Measurements from ENCODE around the gene VSTM5. TPM values are rescaled to one million over a fixed set of nuclear protein-coding genes. Genes with fewer than 3 reads are reported as not detected.

Gene VSTM5
- total and polyA plus RNA-seq, 8 donors, result 0.31 to 6.2 (median 0.83) TPM; not detected in 2

DNA sequence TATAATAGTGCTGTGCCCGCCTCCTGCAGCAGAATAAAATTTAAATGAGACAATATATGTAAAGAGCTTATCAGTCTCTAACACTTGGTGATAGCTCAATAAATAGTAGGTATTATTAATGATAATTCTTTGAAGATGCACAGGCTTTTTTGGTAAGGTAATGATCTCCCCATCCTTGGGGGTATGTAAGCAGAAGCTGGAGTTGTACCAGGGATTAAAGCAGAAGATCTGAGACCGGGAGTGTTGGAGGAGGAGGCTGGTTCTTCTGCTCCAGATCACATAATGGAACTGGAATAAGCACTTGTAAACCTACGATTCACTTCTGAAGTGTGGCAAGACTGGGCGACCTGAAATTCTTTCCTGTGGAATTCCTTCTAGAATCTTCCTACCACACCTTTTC is 8.4 kb downstream of the VSTM5 start:
- WGBS, 5 donors, result 60 to 77% (median 72%) methylated on average over 4 of the region's 4 CpGs
- peaks cover 0 to 8% (median 0%) of the 10 kb centered on the region in 4 donors for H3K4me1 ChIP-seq
- no peaks in the 10 kb centered on the region for H3K9me3 ChIP-seq
- no peak for TF ChIP-seq EP300 (IDR thresholded peaks at IDR 0.05)
- TF ChIP-seq, protein P1, sequence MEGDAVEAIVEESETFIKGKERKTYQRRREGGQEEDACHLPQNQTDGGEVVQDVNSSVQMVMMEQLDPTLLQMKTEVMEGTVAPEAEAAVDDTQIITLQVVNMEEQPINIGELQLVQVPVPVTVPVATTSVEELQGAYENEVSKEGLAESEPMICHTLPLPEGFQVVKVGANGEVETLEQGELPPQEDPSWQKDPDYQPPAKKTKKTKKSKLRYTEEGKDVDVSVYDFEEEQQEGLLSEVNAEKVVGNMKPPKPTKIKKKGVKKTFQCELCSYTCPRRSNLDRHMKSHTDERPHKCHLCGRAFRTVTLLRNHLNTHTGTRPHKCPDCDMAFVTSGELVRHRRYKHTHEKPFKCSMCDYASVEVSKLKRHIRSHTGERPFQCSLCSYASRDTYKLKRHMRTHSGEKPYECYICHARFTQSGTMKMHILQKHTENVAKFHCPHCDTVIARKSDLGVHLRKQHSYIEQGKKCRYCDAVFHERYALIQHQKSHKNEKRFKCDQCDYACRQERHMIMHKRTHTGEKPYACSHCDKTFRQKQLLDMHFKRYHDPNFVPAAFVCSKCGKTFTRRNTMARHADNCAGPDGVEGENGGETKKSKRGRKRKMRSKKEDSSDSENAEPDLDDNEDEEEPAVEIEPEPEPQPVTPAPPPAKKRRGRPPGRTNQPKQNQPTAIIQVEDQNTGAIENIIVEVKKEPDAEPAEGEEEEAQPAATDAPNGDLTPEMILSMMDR (IDR thresholded peaks at IDR 0.05), result no peak
- no peak for TF ChIP-seq POLR2A (IDR thresholded peaks at IDR 0.05)
- no peak for TF ChIP-seq POLR2AphosphoS5 (IDR thresholded peaks at IDR 0.05)
- H3K36me3 ChIP-seq, result no peaks in the 10 kb centered on the region
- peak overlapping the region in 1 of 5 donors; percentile 64 for H3K27ac ChIP-seq
- H3K27me3 ChIP-seq, result no peaks in the 10 kb centered on the region
- no peak overlapping the region for H3K4me3 ChIP-seq
- no peak for DNase-seq
- intact Hi-C loops (cut with DNase I; ENCODE audit: low total_unique reads), result no loop called here

DNA sequence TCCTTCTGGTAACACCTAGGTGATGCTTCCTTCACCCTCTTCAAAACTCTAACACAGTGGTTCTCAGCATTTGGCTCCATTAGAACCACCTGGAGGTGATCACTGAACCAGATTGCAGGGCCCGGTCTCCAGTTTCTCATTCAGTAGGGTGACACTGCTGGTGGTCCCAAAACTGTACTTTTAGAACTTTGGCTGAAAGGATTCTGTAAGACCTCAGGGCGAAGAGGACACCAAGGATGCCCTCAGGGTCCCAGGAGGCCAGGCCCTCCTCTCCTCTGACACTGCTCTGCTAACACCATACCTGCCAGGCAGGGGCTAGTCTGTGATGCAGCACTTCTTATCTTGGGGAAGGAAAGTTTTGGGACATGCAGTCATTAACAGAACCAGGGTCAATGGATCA is 9.0 kb downstream of the VSTM5 start:
- Histone ChIP-seq H3K27ac (no peak overlapping the region), H3K27me3 (no peaks in the 10 kb centered on the region), H3K36me3 (no peaks in the 10 kb centered on the region), H3K4me1 (peaks cover 0 to 8% (median 0%) of the 10 kb centered on the region in 4 donors), H3K4me3 (no peak overlapping the region), H3K9me3 (no peaks in the 10 kb centered on the region)
- TF ChIP-seq POLR2A (IDR thresholded peaks at IDR 0.05) (no peak), EP300 (IDR thresholded peaks at IDR 0.05) (no peak), POLR2AphosphoS5 (IDR thresholded peaks at IDR 0.05) (no peak)
- TF ChIP-seq, protein P1 (IDR thresholded peaks at IDR 0.05), result no peak
- intact Hi-C loops (cut with DNase I; ENCODE audit: low total_unique reads), result no loop called here
- no peak for DNase-seq
- WGBS, 5 donors, result 86 to 100% (median 94%) methylated on average over 2 of the region's 2 CpGs

DNA sequence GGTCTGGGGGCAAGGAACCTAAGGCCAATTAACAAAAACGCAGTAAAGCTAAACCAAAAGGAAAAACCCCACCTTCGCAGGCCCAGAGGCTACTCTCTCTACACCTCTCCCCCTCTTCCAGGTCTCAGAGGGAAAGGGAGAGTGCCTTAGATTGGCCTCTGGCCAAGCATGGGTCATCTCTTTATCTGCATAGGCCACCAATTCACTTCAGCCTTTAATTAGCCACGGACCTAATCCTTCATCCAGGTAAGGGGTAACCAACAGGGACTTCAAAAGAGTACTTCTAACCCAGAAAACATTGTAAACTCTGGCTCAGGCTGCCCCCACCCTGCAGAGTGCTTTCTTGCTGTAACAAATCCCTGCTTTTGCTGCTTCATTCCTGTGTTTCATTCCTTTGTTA is 9.4 kb downstream of the VSTM5 start:
- no peaks in the 10 kb centered on the region for H3K27me3 ChIP-seq
- DNase-seq, result no peak
- peaks cover 0 to 8% (median 0%) of the 10 kb centered on the region in 4 donors for H3K4me1 ChIP-seq
- WGBS, 5 donors, result 52 to 63% (median 58%) methylated on average over 3 of the region's 3 CpGs
- no peaks in the 10 kb centered on the region for H3K9me3 ChIP-seq
- intact Hi-C loops (cut with DNase I; ENCODE audit: low total_unique reads), result no loop called here
- no peak overlapping the region for H3K4me3 ChIP-seq
- no peaks in the 10 kb centered on the region for H3K36me3 ChIP-seq
- H3K27ac ChIP-seq, result no peak overlapping the region
- TF ChIP-seq POLR2AphosphoS5 (IDR thresholded peaks at IDR 0.05) (no peak), EP300 (IDR thresholded peaks at IDR 0.05) (no peak), POLR2A (IDR thresholded peaks at IDR 0.05) (no peak)
- TF ChIP-seq, protein P1 (IDR thresholded peaks at IDR 0.05), result no peak

DNA sequence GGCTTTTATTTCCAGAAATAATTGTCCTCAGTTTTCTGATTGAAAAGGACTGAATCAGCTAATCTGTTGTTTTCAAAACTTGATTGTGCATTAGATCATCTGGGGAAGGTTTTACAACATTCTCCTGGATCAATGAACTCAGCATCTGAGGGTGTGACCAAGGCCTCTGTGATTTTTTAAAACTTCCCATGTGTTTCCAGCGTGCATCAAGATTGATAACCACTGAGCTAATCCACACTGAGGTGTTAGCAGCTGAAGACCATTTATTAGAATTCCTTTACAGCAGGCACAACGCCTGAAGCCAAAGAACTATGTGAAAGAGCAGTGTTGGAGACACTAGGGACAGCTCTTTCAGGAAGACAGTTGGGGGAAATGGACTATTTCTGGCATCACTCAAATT is 10.2 kb downstream of the VSTM5 start:
- no peaks in the 10 kb centered on the region for H3K36me3 ChIP-seq
- TF ChIP-seq, protein P1 (IDR thresholded peaks at IDR 0.05), result no peak
- TF ChIP-seq POLR2A (IDR thresholded peaks at IDR 0.05), result no peak
- TF ChIP-seq EP300 (IDR thresholded peaks at IDR 0.05), result no peak
- TF ChIP-seq POLR2AphosphoS5 (IDR thresholded peaks at IDR 0.05), result no peak
- H3K9me3 ChIP-seq, result no peaks in the 10 kb centered on the region
- intact Hi-C loops (cut with DNase I; ENCODE audit: low total_unique reads), result no loop called here
- DNase-seq, result no peak
- H3K27me3 ChIP-seq, result no peaks in the 10 kb centered on the region
- H3K4me1 ChIP-seq, result peaks cover 0 to 8% (median 0%) of the 10 kb centered on the region in 4 donors
- no peak overlapping the region for H3K4me3 ChIP-seq
- 58 to 72% (median 67%) methylated on average over 2 of the region's 2 CpGs for WGBS, 5 donors
- H3K27ac ChIP-seq, result no peak overlapping the region

Measured in stomach (tissue), 9 donors.